Measurements from ENCODE around the gene IRF2BP2.

IRF2BP2 gene

DNA sequence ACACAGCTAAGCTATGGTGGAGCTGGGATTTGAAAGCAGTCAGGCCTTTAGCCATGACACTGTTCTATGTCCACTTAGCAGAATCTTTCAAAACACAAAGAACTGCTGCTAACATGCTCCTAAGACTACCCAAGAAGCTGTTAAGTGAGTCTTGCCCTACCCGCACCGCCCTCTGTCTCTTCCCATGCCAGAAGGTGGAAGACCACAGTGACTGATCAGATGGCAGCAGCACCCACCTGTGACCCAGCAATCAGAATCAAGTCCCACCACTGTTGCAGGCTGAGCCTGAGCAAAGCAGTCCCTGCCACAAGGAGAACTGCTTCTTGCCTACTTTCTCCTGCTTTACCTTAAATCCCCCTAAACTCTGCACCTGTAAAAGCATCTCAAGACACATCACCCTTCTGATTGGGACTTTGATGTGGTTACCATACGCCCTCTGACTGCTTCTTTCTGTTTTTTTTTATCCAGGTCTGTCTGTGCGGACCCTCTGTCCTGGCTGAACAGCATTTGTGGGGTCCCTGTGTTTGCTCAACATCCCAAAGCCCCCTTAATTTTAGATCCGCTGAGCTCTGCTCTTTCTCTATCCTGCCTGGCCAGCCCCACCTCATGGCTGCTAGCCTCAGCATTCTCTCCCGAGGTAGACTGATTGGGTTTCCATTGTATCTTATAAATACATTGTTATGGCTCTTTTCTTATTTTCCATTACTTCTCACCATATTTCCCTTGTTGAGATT is 16.0 kb downstream of the IRF2BP2 start:
- Histone ChIP-seq H3K27me3 (ENCODE audit: control insufficient read depth in 1 of 2, insufficient read depth in 2 of 2, low read length in 2 of 2) (no peaks in the 10 kb centered on the region), H3K4me1 (ENCODE audit: insufficient read depth, low read length) (peaks cover 28% of the 10 kb centered on the region), H3K36me3 (ENCODE audit: insufficient read depth, low read length) (no peaks in the 10 kb centered on the region), H3K4me3 (ENCODE audit: low read depth in 1 of 2, low read length in 2 of 2) (no peak overlapping the region), H3K9ac (ENCODE audit: low read length) (no peak overlapping the region), H3K9me3 (ENCODE audit: low read length) (no peaks in the 10 kb centered on the region), H3K27ac (ENCODE audit: low read depth, low read length) (no peak overlapping the region)

- Histone ChIP-seq H3K4me1 (ENCODE audit: insufficient read depth, low read length) (peaks cover 22% of the 10 kb centered on the region), H3K9me3 (ENCODE audit: low read length) (no peaks in the 10 kb centered on the region), H3K9ac (ENCODE audit: low read length) (no peak overlapping the region), H3K36me3 (ENCODE audit: insufficient read depth, low read length) (no peaks in the 10 kb centered on the region), H3K27ac (ENCODE audit: low read depth, low read length) (no peak overlapping the region), H3K4me3 (ENCODE audit: low read depth in 1 of 2, low read length in 2 of 2) (no peak overlapping the region), H3K27me3 (ENCODE audit: control insufficient read depth in 1 of 2, insufficient read depth in 2 of 2, low read length in 2 of 2) (no peaks in the 10 kb centered on the region)
Observed at GRCh38 chr1:234593109-234593508, 16.9 kb downstream of the IRF2BP2 start.

GRCh38 chr1:234592240-234592639 is 17.7 kb downstream of the IRF2BP2 start:
- no peak overlapping the region for H3K27ac ChIP-seq (ENCODE audit: low read depth, low read length)
- no peaks in the 10 kb centered on the region for H3K36me3 ChIP-seq (ENCODE audit: insufficient read depth, low read length)
- H3K9me3 ChIP-seq (ENCODE audit: low read length), result no peaks in the 10 kb centered on the region
- no peak overlapping the region for H3K9ac ChIP-seq (ENCODE audit: low read length)
- H3K4me1 ChIP-seq (ENCODE audit: insufficient read depth, low read length), result peaks cover 29% of the 10 kb centered on the region
- H3K4me3 ChIP-seq (ENCODE audit: low read depth in 1 of 2, low read length in 2 of 2), result no peak overlapping the region
- H3K27me3 ChIP-seq (ENCODE audit: control insufficient read depth in 1 of 2, insufficient read depth in 2 of 2, low read length in 2 of 2), result no peaks in the 10 kb centered on the region

GRCh38 chr1:234591131-234591530 is 18.8 kb downstream of the IRF2BP2 start:
- H3K36me3 ChIP-seq (ENCODE audit: insufficient read depth, low read length), result no peaks in the 10 kb centered on the region
- peak overlapping the region; percentile 28 for H3K27ac ChIP-seq (ENCODE audit: low read depth, low read length)
- H3K27me3 ChIP-seq (ENCODE audit: control insufficient read depth in 1 of 2, insufficient read depth in 2 of 2, low read length in 2 of 2), result no peaks in the 10 kb centered on the region
- H3K4me1 ChIP-seq (ENCODE audit: insufficient read depth, low read length), result peaks cover 39% of the 10 kb centered on the region
- no peak overlapping the region for H3K4me3 ChIP-seq (ENCODE audit: low read depth in 1 of 2, low read length in 2 of 2)
- no peak overlapping the region for H3K9ac ChIP-seq (ENCODE audit: low read length)
- H3K9me3 ChIP-seq (ENCODE audit: low read length), result no peaks in the 10 kb centered on the region

GRCh38 chr1:234589854-234590620 is 19.9 kb downstream of the IRF2BP2 start:
- H3K4me1 ChIP-seq (ENCODE audit: insufficient read depth, low read length), result peaks cover 50% of the 10 kb centered on the region
- no peaks in the 10 kb centered on the region for H3K27me3 ChIP-seq (ENCODE audit: control insufficient read depth in 1 of 2, insufficient read depth in 2 of 2, low read length in 2 of 2)
- no peaks in the 10 kb centered on the region for H3K9me3 ChIP-seq (ENCODE audit: low read length)
- H3K36me3 ChIP-seq (ENCODE audit: insufficient read depth, low read length), result no peaks in the 10 kb centered on the region
- no peak overlapping the region for H3K4me3 ChIP-seq (ENCODE audit: low read depth in 1 of 2, low read length in 2 of 2)
- no peak overlapping the region for H3K9ac ChIP-seq (ENCODE audit: low read length)
- peak overlapping the region; percentile 28 for H3K27ac ChIP-seq (ENCODE audit: low read depth, low read length)

GRCh38 chr1:234589064-234589800 is 20.7 kb downstream of the IRF2BP2 start:
- Histone ChIP-seq H3K27me3 (ENCODE audit: control insufficient read depth in 1 of 2, insufficient read depth in 2 of 2, low read length in 2 of 2) (no peaks in the 10 kb centered on the region), H3K4me1 (ENCODE audit: insufficient read depth, low read length) (peaks cover 58% of the 10 kb centered on the region)

DNA sequence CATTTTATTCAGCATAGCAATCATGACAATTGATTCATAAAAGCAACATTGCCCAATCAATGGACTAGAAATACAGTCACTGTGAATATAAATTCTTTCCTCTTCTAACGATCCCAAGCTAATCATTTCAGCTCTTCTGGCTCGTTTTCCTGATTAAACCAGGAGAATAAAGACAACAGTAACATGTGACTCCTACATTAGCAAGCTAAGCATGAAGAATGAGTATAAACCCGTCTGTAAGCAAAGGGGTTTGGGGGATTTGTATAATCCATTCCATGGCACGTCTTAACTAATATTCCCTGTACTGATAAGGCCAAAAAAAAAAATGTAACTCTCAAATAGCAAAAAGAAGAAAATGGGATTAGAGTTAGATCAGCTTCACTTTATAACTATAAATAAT is 21.6 kb downstream of the IRF2BP2 start:
- Histone ChIP-seq H3K9me3 (ENCODE audit: low read length) (no peaks in the 10 kb centered on the region), H3K27me3 (ENCODE audit: control insufficient read depth in 1 of 2, insufficient read depth in 2 of 2, low read length in 2 of 2) (no peaks in the 10 kb centered on the region), H3K4me3 (ENCODE audit: low read depth in 1 of 2, low read length in 2 of 2) (no peak overlapping the region), H3K4me1 (ENCODE audit: insufficient read depth, low read length) (peaks cover 67% of the 10 kb centered on the region), H3K9ac (ENCODE audit: low read length) (no peak overlapping the region), H3K36me3 (ENCODE audit: insufficient read depth, low read length) (no peaks in the 10 kb centered on the region), H3K27ac (ENCODE audit: low read depth, low read length) (no peak overlapping the region)

More at GRCh38 chr1:234589064-234589800, 20.7 kb downstream of the IRF2BP2 start:
- Histone ChIP-seq H3K27ac (ENCODE audit: low read depth, low read length) (peak overlapping the region; percentile 27), H3K36me3 (ENCODE audit: insufficient read depth, low read length) (no peaks in the 10 kb centered on the region), H3K9me3 (ENCODE audit: low read length) (no peaks in the 10 kb centered on the region), H3K4me3 (ENCODE audit: low read depth in 1 of 2, low read length in 2 of 2) (no peak overlapping the region), H3K9ac (ENCODE audit: low read length) (no peak overlapping the region)

- Histone ChIP-seq H3K36me3 (ENCODE audit: insufficient read depth, low read length) (no peaks in the 10 kb centered on the region), H3K4me3 (ENCODE audit: low read depth in 1 of 2, low read length in 2 of 2) (no peak overlapping the region), H3K27ac (ENCODE audit: low read depth, low read length) (peak overlapping the region; percentile 12), H3K4me1 (ENCODE audit: insufficient read depth, low read length) (peaks cover 79% of the 10 kb centered on the region), H3K27me3 (ENCODE audit: control insufficient read depth in 1 of 2, insufficient read depth in 2 of 2, low read length in 2 of 2) (no peaks in the 10 kb centered on the region), H3K9me3 (ENCODE audit: low read length) (no peaks in the 10 kb centered on the region), H3K9ac (ENCODE audit: low read length) (no peak overlapping the region)
Observed at GRCh38 chr1:234586892-234587485, 23.0 kb downstream of the IRF2BP2 start.

GRCh38 chr1:234586304-234586703 is 23.7 kb downstream of the IRF2BP2 start:
- Histone ChIP-seq H3K27me3 (ENCODE audit: control insufficient read depth in 1 of 2, insufficient read depth in 2 of 2, low read length in 2 of 2) (no peaks in the 10 kb centered on the region), H3K4me1 (ENCODE audit: insufficient read depth, low read length) (peaks cover 83% of the 10 kb centered on the region), H3K36me3 (ENCODE audit: insufficient read depth, low read length) (no peaks in the 10 kb centered on the region), H3K9ac (ENCODE audit: low read length) (no peak overlapping the region), H3K27ac (ENCODE audit: low read depth, low read length) (peak overlapping the region; percentile 71), H3K4me3 (ENCODE audit: low read depth in 1 of 2, low read length in 2 of 2) (no peak overlapping the region), H3K9me3 (ENCODE audit: low read length) (no peaks in the 10 kb centered on the region)

GRCh38 chr1:234585330-234586055 is 24.5 kb downstream of the IRF2BP2 start:
- Histone ChIP-seq H3K9ac (ENCODE audit: low read length) (peak overlapping the region; percentile 47), H3K27me3 (ENCODE audit: control insufficient read depth in 1 of 2, insufficient read depth in 2 of 2, low read length in 2 of 2) (no peaks in the 10 kb centered on the region), H3K36me3 (ENCODE audit: insufficient read depth, low read length) (no peaks in the 10 kb centered on the region), H3K9me3 (ENCODE audit: low read length) (no peaks in the 10 kb centered on the region), H3K4me3 (ENCODE audit: low read depth in 1 of 2, low read length in 2 of 2) (peak overlapping the region in 1 of 2 donors; percentile 18), H3K4me1 (ENCODE audit: insufficient read depth, low read length) (peaks cover 76% of the 10 kb centered on the region), H3K27ac (ENCODE audit: low read depth, low read length) (peak overlapping the region; percentile 71)

All from muscle layer of colon (tissue), 2 donors.